Activated CD8-positive, alpha-beta T cell treated with anti-CD3 and anti-CD28 coated beads for 36 hours (primary cell): ENCODE results near the gene HNMT. TPM values are rescaled to one million over a fixed set of nuclear protein-coding genes. Genes with fewer than 3 reads are reported as not detected.

Experiments
- ATAC-seq: fragments of 200-7000 bp; cut with Tn5 transposase; one replicate; pipeline ENCODE4 v1.10.0; 2021; ENCODE audit warnings: mild to moderate bottlenecking, moderate library complexity
- CTCF ChIA-PET: fragments of 350-600 bp; sonication (Branson Sonifier 250); formaldehyde crosslinking; loops from one replicate; lab custom pipeline; 2021; ENCODE audit warnings: antibody characterized with exemption; lab: Charles Lee
- POLR2A ChIA-PET: fragments of 350-600 bp; sonication (Branson Sonifier 250); formaldehyde crosslinking; loops from one replicate; lab custom pipeline; 2021; ENCODE audit warnings: antibody characterized with exemption; lab: Charles Lee
- DNase-seq: peaks from one replicate; pipeline ENCODE4 v3.0.0-alpha.2; 2020
- H3K27ac Mint-ChIP-seq: one replicate; pipeline ENCODE4 v1.8.0; 2021; ENCODE audit warnings: mild to moderate bottlenecking, mixed read lengths
- H3K27me3 Mint-ChIP-seq: one replicate; pipeline ENCODE4 v1.8.0; 2021; ENCODE audit warnings: mixed read lengths
- H3K36me3 Mint-ChIP-seq: one replicate; pipeline ENCODE4 v1.8.0; 2021; ENCODE audit warnings: low read depth, mixed read lengths
- H3K4me1 Mint-ChIP-seq: one replicate; pipeline ENCODE4 v1.8.0; 2021; ENCODE audit warnings: low read depth, mixed read lengths
- H3K4me3 Mint-ChIP-seq: one replicate; pipeline ENCODE4 v1.8.0; 2021; ENCODE audit warnings: mild to moderate bottlenecking, moderate library complexity, mixed read lengths
- H3K9me3 Mint-ChIP-seq: one replicate; pipeline ENCODE4 v1.8.0; 2021; ENCODE audit warnings: mixed read lengths
- intact Hi-C: fragments of 100-400 bp; cut with micrococcal nuclease; formaldehyde crosslinking; loops from one replicate; pipeline ENCODE4 v1.10.0; 2022
- total RNA-seq, 2 experiments: library from RNA; stranded (reverse); gene quantifications; one replicate each; pipeline ENCODE4 v1.2.3, GENCODE V29; 2021
- TF ChIP-seq, protein P1 (sequence below): fragments of 200-600 bp; IDR thresholded peaks from one replicate; pipeline ENCODE4 v1.8.0; 2022; ENCODE audit warnings: antibody characterized with exemption, mild to moderate bottlenecking

HNMT gene
- total RNA-seq, 2 experiments from 2014 or later: not detected

DNA sequence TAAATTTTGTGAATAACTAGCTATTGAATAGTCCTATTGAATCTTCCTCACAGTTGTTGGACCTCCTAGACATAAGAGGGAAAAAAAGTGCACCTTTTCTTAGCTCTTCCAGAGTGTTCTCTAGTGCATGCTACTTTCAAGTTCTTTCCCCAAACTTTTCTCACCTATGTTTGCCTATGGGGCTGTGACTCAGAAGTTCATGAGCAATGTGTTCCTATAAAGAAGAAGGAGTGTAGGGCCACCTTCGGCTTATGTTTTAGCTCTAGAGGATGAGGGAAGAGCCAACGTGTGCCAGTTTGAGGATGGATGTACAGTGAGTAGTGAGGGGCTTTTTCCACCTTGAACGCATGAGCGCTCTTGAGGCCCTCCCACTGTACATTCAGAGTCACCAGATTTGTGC is 27.0 kb upstream of the HNMT start:
- Mint-ChIP-seq H3K27ac (no peak overlapping the region), H3K4me3 (no peak overlapping the region), H3K9me3 (no peaks in the 10 kb centered on the region), H3K4me1 (no peaks in the 10 kb centered on the region), H3K36me3 (no peaks in the 10 kb centered on the region), H3K27me3 (no peaks in the 10 kb centered on the region)
- DNase-seq: no peak
- intact Hi-C loops: no loop called here
- ChIA-PET CTCF (interaction anchor here (0.9 kb wide), 1 partner anchor 28 kb away, joined by 3 read pairs; no protein-coding TSS in a partner anchor), POLR2A (no interaction called here)
- no peak for ATAC-seq
- TF ChIP-seq, protein P1, sequence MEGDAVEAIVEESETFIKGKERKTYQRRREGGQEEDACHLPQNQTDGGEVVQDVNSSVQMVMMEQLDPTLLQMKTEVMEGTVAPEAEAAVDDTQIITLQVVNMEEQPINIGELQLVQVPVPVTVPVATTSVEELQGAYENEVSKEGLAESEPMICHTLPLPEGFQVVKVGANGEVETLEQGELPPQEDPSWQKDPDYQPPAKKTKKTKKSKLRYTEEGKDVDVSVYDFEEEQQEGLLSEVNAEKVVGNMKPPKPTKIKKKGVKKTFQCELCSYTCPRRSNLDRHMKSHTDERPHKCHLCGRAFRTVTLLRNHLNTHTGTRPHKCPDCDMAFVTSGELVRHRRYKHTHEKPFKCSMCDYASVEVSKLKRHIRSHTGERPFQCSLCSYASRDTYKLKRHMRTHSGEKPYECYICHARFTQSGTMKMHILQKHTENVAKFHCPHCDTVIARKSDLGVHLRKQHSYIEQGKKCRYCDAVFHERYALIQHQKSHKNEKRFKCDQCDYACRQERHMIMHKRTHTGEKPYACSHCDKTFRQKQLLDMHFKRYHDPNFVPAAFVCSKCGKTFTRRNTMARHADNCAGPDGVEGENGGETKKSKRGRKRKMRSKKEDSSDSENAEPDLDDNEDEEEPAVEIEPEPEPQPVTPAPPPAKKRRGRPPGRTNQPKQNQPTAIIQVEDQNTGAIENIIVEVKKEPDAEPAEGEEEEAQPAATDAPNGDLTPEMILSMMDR: no peak

GRCh38 chr2:137937778-137938177 is 26.5 kb upstream of the HNMT start:
- TF ChIP-seq, protein P1: no peak
- DNase-seq (no peak), ATAC-seq (no peak)
- POLR2A ChIA-PET: no interaction called here
- H3K36me3 Mint-ChIP-seq: no peaks in the 10 kb centered on the region
- no peaks in the 10 kb centered on the region for H3K4me1 Mint-ChIP-seq
- H3K27ac Mint-ChIP-seq: no peak overlapping the region
- no peaks in the 10 kb centered on the region for H3K9me3 Mint-ChIP-seq
- H3K4me3 Mint-ChIP-seq: no peak overlapping the region
- CTCF ChIA-PET: interaction anchor here (0.9 kb wide), 1 partner anchor 27 kb away, joined by 3 read pairs; no protein-coding TSS in a partner anchor
- H3K27me3 Mint-ChIP-seq: no peaks in the 10 kb centered on the region
- intact Hi-C loops: no loop called here

GRCh38 chr2:137938204-137938603 is 26.1 kb upstream of the HNMT start:
- Mint-ChIP-seq H3K36me3 (no peaks in the 10 kb centered on the region), H3K4me3 (no peak overlapping the region), H3K27me3 (no peaks in the 10 kb centered on the region), H3K9me3 (no peaks in the 10 kb centered on the region), H3K4me1 (no peaks in the 10 kb centered on the region), H3K27ac (no peak overlapping the region)
- intact Hi-C loops: no loop called here
- CTCF ChIA-PET: no interaction called here
- TF ChIP-seq, protein P1: no peak
- POLR2A ChIA-PET: no interaction called here
- ATAC-seq (no peak), DNase-seq (no peak)

DNA sequence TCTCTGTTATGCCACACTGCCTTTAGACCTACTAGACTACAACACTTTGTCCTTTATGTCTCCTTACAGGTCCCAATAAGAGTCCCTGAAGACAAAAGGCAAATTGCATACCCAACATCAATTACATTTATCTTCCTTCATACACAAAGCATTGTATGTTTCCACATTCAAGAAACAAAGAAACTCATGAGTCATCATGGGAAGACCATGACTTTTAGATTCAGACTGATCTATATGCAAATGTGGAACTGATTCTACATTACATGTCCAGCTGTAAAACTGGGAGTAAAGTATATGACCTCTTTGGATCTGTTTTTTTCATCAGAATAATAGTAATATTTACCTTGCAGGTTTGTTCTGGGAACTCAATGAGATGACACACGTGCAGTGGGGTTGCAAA is 25.2 kb upstream of the HNMT start:
- H3K4me3 Mint-ChIP-seq: no peak overlapping the region
- TF ChIP-seq, protein P1: no peak
- ChIA-PET CTCF (no interaction called here), POLR2A (no interaction called here)
- H3K27me3 Mint-ChIP-seq: peaks cover 3% of the 10 kb centered on the region
- no peak for ATAC-seq
- intact Hi-C loops: no loop called here
- H3K9me3 Mint-ChIP-seq: no peaks in the 10 kb centered on the region
- H3K4me1 Mint-ChIP-seq: no peaks in the 10 kb centered on the region
- DNase-seq: no peak
- no peaks in the 10 kb centered on the region for H3K36me3 Mint-ChIP-seq
- no peak overlapping the region for H3K27ac Mint-ChIP-seq

DNA sequence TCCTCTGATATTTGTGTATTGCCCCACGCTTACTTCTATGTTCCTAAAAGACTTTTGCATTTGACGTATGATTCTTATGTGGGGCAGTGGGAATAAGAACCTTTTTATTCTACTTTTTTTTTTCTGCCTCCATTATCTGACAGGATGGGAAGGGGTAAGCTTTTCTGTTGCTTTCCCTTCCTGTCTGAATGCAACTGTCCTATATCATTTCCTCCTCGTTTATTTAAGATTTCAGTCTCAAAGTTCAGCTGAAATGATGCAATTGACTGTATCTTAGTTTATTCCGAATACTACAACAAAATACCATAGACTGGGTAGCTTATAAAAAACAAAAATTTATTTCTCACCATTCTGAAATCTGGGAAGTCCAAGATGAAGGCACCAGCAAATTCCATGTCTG is 24.1 kb upstream of the HNMT start:
- Mint-ChIP-seq H3K4me1 (no peaks in the 10 kb centered on the region), H3K27ac (no peak overlapping the region), H3K9me3 (no peaks in the 10 kb centered on the region), H3K36me3 (no peaks in the 10 kb centered on the region), H3K4me3 (no peak overlapping the region), H3K27me3 (peaks cover 3% of the 10 kb centered on the region)
- TF ChIP-seq, protein P1: no peak
- ChIA-PET CTCF (no interaction called here), POLR2A (no interaction called here)
- no peak for DNase-seq
- no peak for ATAC-seq
- intact Hi-C loops: no loop called here
